ENCODE data around the gene AATK.

AATK gene

GRCh38 chr17:81179861-81180260 lies 13.8 kb upstream of the AATK start:
- no peak for DNase-seq

GRCh38 chr17:81179220-81179619 lies 13.2 kb upstream of the AATK start:
- DNase-seq, result no peak

- DNase-seq, result no peak
Measured at GRCh38 chr17:81178136-81179091, 12.4 kb upstream of the AATK start.

GRCh38 chr17:81176666-81177065 lies 10.6 kb upstream of the AATK start:
- DNase-seq, result no peak

GRCh38 chr17:81173762-81174155 lies 7.7 kb upstream of the AATK start:
- no peak for DNase-seq

- no peak for DNase-seq
Measured at GRCh38 chr17:81173052-81173761, 7.2 kb upstream of the AATK start.

GRCh38 chr17:81171941-81172340 lies 5.9 kb upstream of the AATK start:
- no peak for DNase-seq

- no peak for DNase-seq
Measured at GRCh38 chr17:81170727-81171494, 4.9 kb upstream of the AATK start.

GRCh38 chr17:81169870-81170309 lies 3.9 kb upstream of the AATK start:
- no peak for DNase-seq

GRCh38 chr17:81167638-81168037 lies 1.6 kb upstream of the AATK start:
- DNase-seq, result no peak

GRCh38 chr17:81167194-81167524 lies 1.1 kb upstream of the AATK start:
- DNase-seq, result no peak

- DNase-seq, result no peak
Measured at GRCh38 chr17:81165246-81166032, 582 bp downstream of the AATK start, which contains the start of gene PVALEF. PVALEF (plus strand) TSS chr17:81165507; CDS start chr17:81181227, 15,720 bp downstream.

GRCh38 chr17:81164371-81165245 lies 1.4 kb downstream of the AATK start:
- no peak for DNase-seq

GRCh38 chr17:81163703-81164370 lies 2.2 kb downstream of the AATK start:
- no peak for DNase-seq

- DNase-seq, result no peak
Measured at GRCh38 chr17:81163051-81163695, 2.8 kb downstream of the AATK start.

GRCh38 chr17:81162491-81162890 lies 3.5 kb downstream of the AATK start:
- no peak for DNase-seq

- no peak for DNase-seq
Measured at GRCh38 chr17:81161972-81162371, 4.0 kb downstream of the AATK start.

GRCh38 chr17:81161536-81161935 lies 4.5 kb downstream of the AATK start:
- no peak for DNase-seq

GRCh38 chr17:81160747-81161453 lies 5.1 kb downstream of the AATK start:
- DNase-seq, result no peak

- no peak for DNase-seq
Measured at GRCh38 chr17:81160306-81160705, 5.7 kb downstream of the AATK start.
